ENCODE measurements around the gene EPOP.
A peak's percentile ranks its signal among the peaks of the same experiment; 100 is the strongest.

The EPOP gene

GRCh38 chr17:38705803-38706504 lies 31.2 kb upstream of the EPOP start:
- DNase-seq (ENCODE audit: low read depth) = no peak

DNA sequence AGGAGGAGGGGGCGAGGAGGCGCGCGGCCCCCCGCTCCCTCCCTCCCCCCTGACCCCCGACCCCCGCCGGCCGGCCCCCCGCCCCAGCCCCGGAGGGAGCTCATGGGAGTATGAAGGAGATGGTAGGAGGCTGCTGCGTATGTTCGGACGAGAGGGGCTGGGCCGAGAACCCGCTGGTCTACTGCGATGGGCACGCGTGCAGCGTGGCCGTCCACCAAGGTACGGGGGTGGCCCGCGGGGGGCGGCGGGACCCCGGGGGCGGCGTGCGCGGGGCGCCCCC lies 30.7 kb upstream of the EPOP start:
- DNase-seq (ENCODE audit: low read depth) = no peak

- peak; percentile 74 for DNase-seq (ENCODE audit: low read depth)
These were observed 30.1 kb upstream of the EPOP start, which contains the start of gene MLLT6 for GRCh38 chr17:38704606-38705522. Gene MLLT6, plus strand, starts transcription at chr17:38705273. Its CDS starts 360 bp downstream, at chr17:38705633.

DNA sequence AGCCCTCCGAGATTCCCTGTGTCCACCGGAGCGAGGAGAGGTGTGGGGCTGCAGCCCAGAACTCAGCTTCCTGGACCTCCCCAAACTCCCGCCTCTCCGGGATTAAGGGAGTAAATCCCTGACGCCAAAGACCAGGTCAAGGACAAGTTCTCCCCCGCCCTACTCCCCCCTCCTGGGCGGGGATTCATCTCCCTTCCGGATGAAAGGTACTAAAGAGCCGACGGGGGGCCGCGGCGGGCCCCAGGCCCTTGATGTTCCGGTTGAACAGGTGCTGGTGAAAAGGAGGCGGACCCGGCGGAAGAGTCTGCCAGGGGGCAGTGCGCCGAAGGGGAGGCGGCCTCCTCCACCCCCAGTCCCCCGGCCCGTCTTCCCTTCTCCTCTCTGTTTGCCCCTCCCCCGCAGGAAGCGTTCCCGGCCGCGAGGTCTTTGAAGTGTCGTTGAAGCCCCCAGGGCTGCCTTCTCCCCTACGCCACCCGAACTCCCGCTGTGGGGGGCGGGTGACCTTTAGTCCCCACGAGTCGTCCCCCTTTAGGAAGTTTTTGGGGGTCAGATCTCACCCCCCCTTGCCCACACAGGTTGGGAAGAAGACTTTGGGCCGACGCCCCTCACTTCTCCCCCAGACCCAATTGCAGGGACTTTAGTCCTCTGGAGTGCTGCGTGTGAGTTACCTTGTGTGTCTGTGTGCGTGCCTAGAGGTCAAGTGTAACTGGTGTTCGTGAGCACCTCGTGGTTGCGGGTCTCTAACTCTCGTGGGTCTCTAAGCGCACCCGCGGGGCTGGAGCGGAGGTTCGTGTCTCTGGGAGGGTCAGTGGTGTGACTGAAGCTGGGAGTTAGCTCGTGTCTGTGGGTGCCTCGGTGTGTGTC lies 29.2 kb upstream of the EPOP start:
- no peak for DNase-seq (ENCODE audit: low read depth)

DNA sequence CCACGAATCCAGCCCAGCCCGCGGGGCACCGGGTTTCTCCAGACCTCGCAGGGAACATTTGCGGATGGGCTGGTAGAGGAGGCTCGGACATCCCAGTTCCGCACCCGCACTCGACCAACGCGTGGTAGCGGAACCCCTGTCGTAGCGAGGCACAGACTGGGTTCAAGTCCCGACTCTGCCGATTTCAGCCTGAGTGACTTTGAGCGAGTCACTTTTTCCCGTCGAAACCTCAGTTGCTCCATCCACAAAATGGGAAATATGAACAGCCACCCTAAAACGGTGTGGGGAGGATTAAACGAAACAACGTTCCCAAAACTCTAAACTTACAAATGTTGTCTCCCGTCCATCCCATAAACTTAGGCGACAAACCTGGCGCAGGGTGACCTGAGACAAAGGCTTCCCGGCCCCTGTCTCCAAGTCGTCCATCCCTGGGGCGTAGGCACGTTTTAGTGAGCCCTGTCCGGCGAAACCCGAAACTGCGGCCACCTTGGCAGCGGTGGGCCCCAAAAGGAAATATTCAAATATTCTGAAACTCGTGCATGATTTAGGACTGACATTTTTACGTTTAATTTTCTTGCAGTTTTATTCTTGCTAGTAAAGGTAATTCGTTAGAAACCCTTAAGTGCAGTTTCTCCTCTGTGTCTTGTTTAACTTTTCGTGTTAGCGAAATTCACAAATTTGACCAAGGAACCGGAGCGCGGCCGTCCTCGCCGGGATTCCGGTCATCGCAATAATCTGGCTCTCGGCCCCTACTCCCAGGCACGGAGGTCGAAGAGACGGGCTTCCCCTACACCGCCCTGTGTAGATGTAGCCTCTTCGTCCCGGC lies 28.4 kb upstream of the EPOP start:
- DNase-seq (ENCODE audit: low read depth) = no peak

GRCh38 chr17:38702166-38702915 lies 27.6 kb upstream of the EPOP start:
- DNase-seq (ENCODE audit: low read depth) = peak; percentile 82

- peak; percentile 38 for DNase-seq (ENCODE audit: low read depth)
These were observed 26.9 kb upstream of the EPOP start for GRCh38 chr17:38701504-38702165.

- no peak for DNase-seq (ENCODE audit: low read depth)
These were observed 24.0 kb upstream of the EPOP start for GRCh38 chr17:38698760-38699159.

DNA sequence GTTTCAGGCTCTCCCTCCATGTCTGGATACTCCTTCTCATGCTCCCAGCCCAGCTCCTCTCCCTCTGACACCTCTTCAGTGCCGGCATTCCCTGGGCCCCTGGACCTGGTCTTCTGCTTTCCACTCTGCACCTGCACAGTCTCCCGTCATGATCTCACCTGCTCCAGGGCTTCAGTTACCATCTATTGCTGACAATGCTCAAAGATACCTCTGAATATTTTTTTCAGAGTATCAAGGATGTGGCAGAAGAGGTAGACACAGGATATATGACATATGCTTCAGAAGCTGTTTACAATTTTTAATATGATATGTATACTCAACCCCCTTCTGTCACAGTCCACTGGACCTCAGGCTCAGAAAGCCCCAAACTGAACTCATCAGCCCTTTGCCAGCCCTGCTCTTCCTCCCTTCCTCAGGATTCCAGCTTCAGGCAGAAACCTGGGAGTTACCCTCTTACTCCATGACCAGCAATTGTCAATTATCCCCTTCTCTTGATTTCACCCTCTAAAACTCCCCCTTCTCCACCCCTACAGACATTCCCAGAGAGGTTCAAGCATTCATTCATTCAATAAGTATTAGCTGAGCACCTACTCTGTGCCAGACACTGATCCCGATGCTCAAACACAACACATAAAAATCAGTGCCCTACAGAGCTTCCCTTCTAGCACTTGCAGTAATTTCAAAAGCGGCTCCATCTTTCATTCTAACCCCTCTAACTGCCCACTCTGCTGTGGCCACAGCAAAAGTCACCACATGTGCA lies 22.5 kb upstream of the EPOP start:
- DNase-seq (ENCODE audit: low read depth) = no peak

DNA sequence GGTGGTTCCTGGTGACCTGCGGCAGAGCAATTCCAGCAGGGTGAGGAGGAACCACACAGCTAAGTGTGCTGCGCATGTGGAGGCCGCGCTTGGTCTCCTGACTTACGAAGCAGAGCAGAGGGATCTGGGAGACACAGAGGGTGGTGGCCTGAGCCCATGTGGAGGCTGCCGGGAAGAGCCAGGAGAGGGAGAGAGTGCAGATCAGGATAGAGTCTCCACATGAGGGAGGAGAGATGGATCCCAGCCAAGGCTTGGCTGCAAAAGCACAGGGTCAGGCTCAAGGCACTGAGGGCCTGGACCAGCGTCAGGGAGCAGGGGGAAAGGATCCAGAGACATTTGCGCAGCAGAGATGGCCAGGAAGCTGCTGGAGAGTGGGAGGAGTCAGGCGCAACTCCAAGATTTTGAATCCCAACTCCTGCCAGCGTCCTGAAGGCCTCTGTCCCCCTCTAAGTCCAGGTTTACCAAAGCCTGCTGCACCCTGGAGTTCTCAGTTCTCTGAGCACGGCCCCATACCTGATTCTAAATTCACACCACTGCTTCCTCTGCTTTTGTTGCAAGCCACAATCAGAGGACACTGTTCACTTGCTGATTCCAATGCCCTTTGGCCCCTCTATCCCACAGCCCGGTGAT lies 19.1 kb upstream of the EPOP start:
- DNase-seq (ENCODE audit: low read depth) = no peak

DNA sequence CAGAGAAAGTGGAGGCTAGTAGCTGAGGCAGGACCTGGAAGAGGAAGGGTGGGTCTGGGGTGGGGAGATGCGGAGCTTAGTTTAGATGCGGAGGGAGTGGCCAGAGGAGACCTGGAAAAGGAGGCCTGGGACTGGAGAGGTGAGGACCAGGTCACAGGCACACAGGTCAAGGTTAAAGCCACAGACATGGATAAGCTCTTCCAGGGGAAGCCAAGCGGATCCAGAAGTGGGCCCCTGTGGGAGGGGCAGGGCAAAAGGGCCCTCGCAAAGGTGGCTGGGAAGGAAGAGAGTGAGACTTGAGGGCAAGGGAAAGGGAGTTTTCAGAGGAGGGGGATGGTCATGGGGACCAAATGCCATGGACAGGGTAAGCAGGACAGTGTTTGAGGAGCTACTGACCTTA lies 16.4 kb upstream of the EPOP start:
- no peak for DNase-seq (ENCODE audit: low read depth)

DNA sequence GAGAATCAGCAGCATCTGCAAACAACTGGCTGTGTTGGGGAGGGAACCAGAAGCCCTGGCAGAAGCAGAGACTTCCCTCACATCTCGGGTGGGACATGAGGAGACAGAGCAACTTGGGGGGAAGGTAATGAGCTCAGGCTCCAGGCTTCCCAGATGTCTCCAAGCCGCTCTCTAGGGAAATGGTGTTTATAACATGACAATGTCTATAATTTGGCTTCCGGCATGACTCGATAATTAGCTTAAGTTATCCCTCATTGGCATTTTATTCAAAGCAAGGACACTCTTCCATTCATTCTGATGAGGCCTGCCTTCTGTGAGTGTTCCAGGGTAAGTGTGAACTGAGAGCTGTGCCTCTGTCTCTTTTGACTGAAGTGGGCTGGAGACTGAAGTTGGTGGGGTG lies 15.6 kb upstream of the EPOP start:
- DNase-seq (ENCODE audit: low read depth) = no peak

- peak; percentile 80 for DNase-seq (ENCODE audit: low read depth)
These were observed 12.5 kb upstream of the EPOP start for GRCh38 chr17:38687286-38687685.

- DNase-seq (ENCODE audit: low read depth) = no peak
These were observed 10.7 kb upstream of the EPOP start for GRCh38 chr17:38685491-38685890.

DNA sequence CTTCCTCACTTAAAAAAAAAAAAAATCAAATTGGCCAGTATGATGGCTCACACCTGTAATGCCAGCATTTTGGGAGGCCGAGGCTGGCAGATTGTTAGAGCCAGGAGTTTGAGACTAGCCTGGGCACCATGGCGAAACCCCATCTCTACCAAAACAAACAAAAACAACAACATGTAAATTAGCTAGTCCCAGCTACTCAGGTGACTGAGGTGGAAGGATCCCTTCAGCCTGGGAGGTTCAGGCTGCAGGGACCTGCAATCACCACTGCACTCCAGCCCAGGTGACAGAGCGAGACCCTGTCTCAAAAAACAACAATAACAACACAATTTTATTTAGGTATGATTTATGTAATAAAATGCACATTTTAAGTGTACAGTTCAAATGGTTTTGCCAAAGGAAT lies 6.3 kb upstream of the EPOP start:
- no peak for DNase-seq (ENCODE audit: low read depth)

- DNase-seq (ENCODE audit: low read depth) = no peak
These were observed 3.1 kb upstream of the EPOP start for GRCh38 chr17:38677819-38678218.

- DNase-seq (ENCODE audit: low read depth) = peak; percentile 79
These were observed 2.1 kb upstream of the EPOP start for GRCh38 chr17:38676706-38677504.

- DNase-seq (ENCODE audit: low read depth) = no peak
These were observed 576 bp downstream of the EPOP start for GRCh38 chr17:38674014-38674748.
